Progenitor cell of endocrine pancreas (in vitro differentiated cells): ENCODE data around the gene CBX6. TPM values are rescaled to one million over a fixed set of nuclear protein-coding genes. Genes with fewer than 3 reads are reported as not detected.

ENCODE experiments used
- DNase-seq: peaks from one replicate; pipeline ENCODE4 v3.0.0; 2021; ENCODE audit warnings: low spot score; ENCODE audit not compliant: unreplicated experiment
- H3K27ac Mint-ChIP-seq: 2 replicates; pipeline ENCODE4 v1.8.0; 2021; ENCODE audit warnings: mild to moderate bottlenecking, moderate library complexity, mixed read lengths
- H3K27me3 Mint-ChIP-seq: 2 replicates; pipeline ENCODE4 v1.8.0; 2021; ENCODE audit warnings: mixed read lengths
- H3K36me3 Mint-ChIP-seq: 2 replicates; pipeline ENCODE4 v1.8.0; 2022; ENCODE audit warnings: mixed read lengths; ENCODE audit not compliant: insufficient read depth
- H3K4me1 Mint-ChIP-seq: 2 replicates; pipeline ENCODE4 v1.8.0; 2021; ENCODE audit warnings: low read depth, mixed read lengths
- H3K4me3 Mint-ChIP-seq: 2 replicates; pipeline ENCODE4 v1.8.0; 2021; ENCODE audit warnings: low read depth, mild to moderate bottlenecking, moderate library complexity, mixed read lengths
- H3K9me3 Mint-ChIP-seq: 2 replicates; pipeline ENCODE4 v1.8.0; 2021; ENCODE audit warnings: low read depth, mixed read lengths
- CTCF ChIP-seq: fragments of 200-600 bp; sonication (generic); IDR thresholded peaks from one replicate; pipeline ENCODE4 v1.5.0; 2021; ENCODE audit warnings: antibody characterized with exemption, mild to moderate bottlenecking; ENCODE audit not compliant: unreplicated experiment
- total RNA-seq: library from RNA; stranded (reverse); gene quantifications from 2 replicates; pipeline ENCODE4 v1.2.1, GENCODE V29; 2021

Gene CBX6
- total RNA-seq, 1 donor from 2014 or later = 38.8 TPM

GRCh38 chr22:38868886-38869381 lies 3.1 kb downstream of the CBX6 start:
- Mint-ChIP-seq H3K4me1 (peaks cover 19% of the 10 kb centered on the region), H3K27me3 (no peaks in the 10 kb centered on the region), H3K4me3 (no peak overlapping the region), H3K36me3 (peaks cover 9% of the 10 kb centered on the region), H3K27ac (no peak overlapping the region), H3K9me3 (no peaks in the 10 kb centered on the region)
- peak; percentile 86 for TF ChIP-seq CTCF
- peak; percentile 89 for DNase-seq

- peaks cover 13% of the 10 kb centered on the region for H3K4me1 Mint-ChIP-seq
- H3K36me3 Mint-ChIP-seq = peaks cover 9% of the 10 kb centered on the region
- H3K9me3 Mint-ChIP-seq = no peaks in the 10 kb centered on the region
Observed at GRCh38 chr22:38868286-38868721, 3.7 kb downstream of the CBX6 start.

GRCh38 chr22:38867471-38868285 lies 4.3 kb downstream of the CBX6 start:
- H3K36me3 Mint-ChIP-seq = peaks cover 9% of the 10 kb centered on the region
- H3K27me3 Mint-ChIP-seq = no peaks in the 10 kb centered on the region
- peaks cover 11% of the 10 kb centered on the region for H3K4me1 Mint-ChIP-seq
- no peak overlapping the region for H3K4me3 Mint-ChIP-seq
- no peak for DNase-seq
- no peak overlapping the region for H3K27ac Mint-ChIP-seq
- TF ChIP-seq CTCF = no peak
- H3K9me3 Mint-ChIP-seq = no peaks in the 10 kb centered on the region

More at GRCh38 chr22:38868286-38868721, 3.7 kb downstream of the CBX6 start:
- Mint-ChIP-seq H3K27me3 (no peaks in the 10 kb centered on the region), H3K4me3 (no peak overlapping the region), H3K27ac (peak overlapping the region; percentile 79)
- no peak for TF ChIP-seq CTCF
- DNase-seq = no peak

- Mint-ChIP-seq H3K36me3 (peaks cover 9% of the 10 kb centered on the region), H3K9me3 (no peaks in the 10 kb centered on the region), H3K4me3 (no peak overlapping the region), H3K27ac (no peak overlapping the region), H3K4me1 (peaks cover 8% of the 10 kb centered on the region), H3K27me3 (no peaks in the 10 kb centered on the region)
- TF ChIP-seq CTCF = no peak
- DNase-seq = no peak
Observed at GRCh38 chr22:38867124-38867455, 4.9 kb downstream of the CBX6 start.

- DNase-seq = peak; percentile 57
- Mint-ChIP-seq H3K27me3 (no peaks in the 10 kb centered on the region), H3K36me3 (peaks cover 9% of the 10 kb centered on the region), H3K9me3 (no peaks in the 10 kb centered on the region), H3K4me3 (no peak overlapping the region), H3K27ac (no peak overlapping the region), H3K4me1 (peaks cover 8% of the 10 kb centered on the region)
- no peak for TF ChIP-seq CTCF
Observed at GRCh38 chr22:38866399-38867123, 5.5 kb downstream of the CBX6 start.
